GM19372 (cell line): Measurements from ENCODE around the gene ZKSCAN5.
"Not testable (repeated sequence)": the region's sequence is repeated elsewhere in the genome, so short reads cannot be mapped to it uniquely, and the experiment has no call there.

Experiments used
- ATAC-seq: cut with Tn5 transposase; IDR thresholded peaks from one replicate; pipeline ENCODE4 v1.9.1; 2021; ENCODE audit warnings: mild to moderate bottlenecking, low read depth, moderate library complexity; ENCODE audit not compliant: unreplicated experiment

ZKSCAN5 gene

GRCh38 chr7:99497766-99498545 lies 6.5 kb upstream of the ZKSCAN5 start:
- no peak for ATAC-seq

GRCh38 chr7:99498546-99498944 lies 5.9 kb upstream of the ZKSCAN5 start:
- ATAC-seq, result no peak

- ATAC-seq, result no peak
These were observed 5.1 kb upstream of the ZKSCAN5 start for GRCh38 chr7:99499371-99499720.

- peak; percentile 35 for ATAC-seq
These were observed 4.5 kb upstream of the ZKSCAN5 start, which contains the start of gene ZNF394 for GRCh38 chr7:99499721-99500636. Gene ZNF394 (minus strand): TSS chr7:99500281. CDS start chr7:99500093, 188 bp downstream.

- no peak for ATAC-seq
These were observed 3.8 kb upstream of the ZKSCAN5 start for GRCh38 chr7:99500637-99501009.

GRCh38 chr7:99501236-99501635 lies 3.2 kb upstream of the ZKSCAN5 start:
- not testable (repeated sequence) for ATAC-seq

GRCh38 chr7:99504281-99504602 lies 220 bp upstream of the ZKSCAN5 start:
- ATAC-seq, result no peak

- peak; percentile 0 for ATAC-seq
These were observed 831 bp downstream of the ZKSCAN5 start for GRCh38 chr7:99505324-99505662.

- ATAC-seq, result no peak
These were observed 9.6 kb downstream of the ZKSCAN5 start for GRCh38 chr7:99514050-99514449.

GRCh38 chr7:99521399-99521798 lies 16.9 kb downstream of the ZKSCAN5 start:
- no peak for ATAC-seq

GRCh38 chr7:99525713-99526440 lies 21.4 kb downstream of the ZKSCAN5 start:
- ATAC-seq, result no peak

GRCh38 chr7:99531354-99531765 lies 26.9 kb downstream of the ZKSCAN5 start:
- ATAC-seq, result no peak

- ATAC-seq, result no peak
These were observed 31.2 kb downstream of the ZKSCAN5 start for GRCh38 chr7:99535667-99536066.

- no peak for ATAC-seq
These were observed 34.9 kb downstream of the ZKSCAN5 start for GRCh38 chr7:99539213-99539811.

GRCh38 chr7:99540542-99540941 lies 36.1 kb downstream of the ZKSCAN5 start:
- ATAC-seq, result no peak

GRCh38 chr7:99541212-99541611 lies 36.8 kb downstream of the ZKSCAN5 start:
- ATAC-seq, result no peak

- ATAC-seq, result no peak
These were observed 38.7 kb downstream of the ZKSCAN5 start for GRCh38 chr7:99543081-99543671.

- ATAC-seq, result no peak
These were observed 39.5 kb downstream of the ZKSCAN5 start for GRCh38 chr7:99543916-99544315.

- ATAC-seq, result not testable (repeated sequence)
These were observed 40.8 kb downstream of the ZKSCAN5 start for GRCh38 chr7:99545308-99545707.

GRCh38 chr7:99549545-99549944 lies 45.1 kb downstream of the ZKSCAN5 start:
- not testable (repeated sequence) for ATAC-seq
